GM18507 (cell line): ENCODE data around the gene ARCN1.

ENCODE experiments used
- DNase-seq: peaks from one replicate; pipeline ENCODE4 v3.0.0; 2011; ENCODE audit warnings: low read depth; ENCODE audit not compliant: insufficient read length; ENCODE audit errors: extremely low spot score
- FAIRE-seq: peaks from 2 replicates; lab custom pipeline; 2011; peaks lifted over from hg19 to GRCh38; lab: Jason Lieb, UNC

ARCN1 gene

GRCh38 chr11:118572061-118572980 lies at the start of gene ARCN1:
ARCN1 (plus strand) TSS chr11:118572409; CDS start chr11:118572548, 139 bp downstream.
- peak; percentile 76 for DNase-seq
- FAIRE-seq, result peak; percentile 76

GRCh38 chr11:118522571-118523072 lies 49.6 kb upstream of the ARCN1 start:
- DNase-seq (no peak), FAIRE-seq (no peak)

- DNase-seq (no peak), FAIRE-seq (no peak)
Measured at GRCh38 chr11:118524356-118524755, 47.9 kb upstream of the ARCN1 start.

- DNase-seq (no peak), FAIRE-seq (no peak)
Measured at GRCh38 chr11:118524757-118525470, 47.3 kb upstream of the ARCN1 start.

- no peak for FAIRE-seq
- no peak for DNase-seq
Measured at GRCh38 chr11:118526688-118527087, 45.5 kb upstream of the ARCN1 start.

GRCh38 chr11:118527109-118527508 lies 45.1 kb upstream of the ARCN1 start, which contains the start of gene TTC36:
TTC36 (plus strand) TSS chr11:118527474; CDS start chr11:118527495, 21 bp downstream.
- DNase-seq (no peak), FAIRE-seq (no peak)

- DNase-seq (no peak), FAIRE-seq (no peak)
Measured at GRCh38 chr11:118528511-118528910, 43.7 kb upstream of the ARCN1 start.

GRCh38 chr11:118529584-118530175 lies 42.5 kb upstream of the ARCN1 start:
- FAIRE-seq (no peak), DNase-seq (no peak)

DNA sequence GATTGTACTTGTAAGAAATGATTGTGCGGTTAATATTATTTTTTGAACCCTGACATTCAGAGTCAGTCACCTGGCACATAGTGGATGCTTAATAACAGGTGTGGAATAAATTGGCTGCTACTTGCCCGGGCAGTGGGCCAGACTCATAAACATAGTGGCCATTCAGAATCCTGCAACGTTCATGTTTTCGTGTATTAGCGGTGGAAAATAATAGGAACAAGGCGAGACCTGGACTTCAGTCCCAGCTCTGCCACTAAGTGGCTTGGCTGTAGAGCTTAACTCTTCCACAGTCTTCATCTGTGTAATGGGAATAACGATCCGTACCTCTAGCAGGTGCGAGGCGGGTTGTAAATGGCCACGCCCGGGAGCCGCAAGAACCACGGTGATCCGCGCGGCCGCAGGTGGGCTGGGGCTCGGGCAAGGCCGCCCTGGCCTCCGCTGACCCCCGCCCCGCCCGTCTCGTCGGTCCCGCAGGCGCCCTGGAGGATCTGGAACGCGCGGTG lies 42.0 kb upstream of the ARCN1 start:
- no peak for FAIRE-seq
- no peak for DNase-seq

DNA sequence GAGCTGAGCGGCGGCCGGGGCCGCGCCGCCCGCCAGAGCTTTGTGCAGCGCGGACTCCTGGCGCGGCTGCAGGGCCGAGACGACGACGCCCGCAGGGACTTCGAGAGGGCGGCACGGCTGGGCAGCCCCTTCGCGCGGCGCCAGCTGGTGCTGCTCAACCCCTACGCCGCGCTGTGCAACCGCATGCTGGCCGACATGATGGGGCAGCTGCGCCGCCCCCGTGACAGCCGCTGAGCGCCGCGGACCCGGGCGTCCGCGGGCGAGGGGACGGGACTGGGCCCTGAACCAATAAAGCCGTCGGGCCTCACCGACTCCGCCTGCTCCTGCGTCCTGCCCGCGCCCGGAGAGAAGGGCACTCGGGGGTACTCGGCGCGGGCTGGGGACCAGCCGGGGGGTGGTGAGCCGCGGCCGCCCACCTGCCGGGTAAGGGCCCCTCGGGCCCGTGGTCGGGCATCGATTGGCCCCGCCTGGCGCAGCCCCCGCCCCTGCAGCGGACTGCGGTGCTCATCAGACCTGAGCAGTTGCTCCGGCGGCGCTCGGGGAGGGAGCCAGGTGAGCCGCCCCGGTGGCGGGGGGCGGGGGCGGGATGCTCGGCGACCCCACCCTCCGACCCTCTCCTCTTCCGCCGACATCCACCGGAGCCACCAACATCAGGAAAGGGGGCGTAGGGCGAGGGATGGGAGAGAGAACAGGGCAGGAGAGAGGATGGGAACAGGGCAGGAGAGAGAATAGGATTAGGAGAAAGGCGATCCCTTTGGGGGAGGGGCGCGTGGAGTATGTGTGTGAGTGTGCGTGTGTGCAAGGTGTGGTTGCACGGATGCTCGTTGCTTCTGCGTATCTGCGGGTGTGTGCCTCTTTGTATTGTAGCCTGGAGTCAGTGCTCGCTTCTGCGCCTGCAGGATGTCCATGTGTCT lies 41.3 kb upstream of the ARCN1 start, which contains the start of gene TMEM25:
TSS of gene TMEM25 (plus strand) at position 510 of the 914 bp plus-strand sequence. CDS start 610 bp downstream, outside the sequence.
- DNase-seq (peak; percentile 77), FAIRE-seq (peak; percentile 47)

DNA sequence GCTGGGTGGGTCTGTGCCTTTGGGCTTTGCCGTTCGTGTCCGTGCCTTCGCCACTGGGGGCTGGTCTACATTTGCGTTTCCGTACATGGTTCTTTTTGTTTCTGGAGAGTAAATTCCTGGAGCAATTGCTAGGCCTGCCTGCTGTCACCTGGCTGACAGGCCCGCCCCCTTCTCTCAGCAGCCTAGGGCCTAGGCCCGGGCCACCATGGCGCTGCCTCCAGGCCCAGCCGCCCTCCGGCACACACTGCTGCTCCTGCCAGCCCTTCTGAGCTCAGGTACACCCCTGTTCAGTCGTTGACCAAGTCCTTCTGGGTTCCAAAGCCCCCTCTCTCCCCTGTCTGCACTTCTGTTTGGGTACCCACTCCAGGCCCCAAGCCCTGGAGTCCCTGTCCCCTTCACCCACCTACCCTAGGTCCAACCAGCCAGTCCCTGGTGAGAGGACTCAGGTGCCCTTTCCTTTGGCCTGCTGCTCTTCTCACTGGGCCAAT lies 40.6 kb upstream of the ARCN1 start:
- FAIRE-seq, result no peak
- no peak for DNase-seq

GRCh38 chr11:118532091-118532490 lies 40.1 kb upstream of the ARCN1 start:
- FAIRE-seq (no peak), DNase-seq (no peak)

DNA sequence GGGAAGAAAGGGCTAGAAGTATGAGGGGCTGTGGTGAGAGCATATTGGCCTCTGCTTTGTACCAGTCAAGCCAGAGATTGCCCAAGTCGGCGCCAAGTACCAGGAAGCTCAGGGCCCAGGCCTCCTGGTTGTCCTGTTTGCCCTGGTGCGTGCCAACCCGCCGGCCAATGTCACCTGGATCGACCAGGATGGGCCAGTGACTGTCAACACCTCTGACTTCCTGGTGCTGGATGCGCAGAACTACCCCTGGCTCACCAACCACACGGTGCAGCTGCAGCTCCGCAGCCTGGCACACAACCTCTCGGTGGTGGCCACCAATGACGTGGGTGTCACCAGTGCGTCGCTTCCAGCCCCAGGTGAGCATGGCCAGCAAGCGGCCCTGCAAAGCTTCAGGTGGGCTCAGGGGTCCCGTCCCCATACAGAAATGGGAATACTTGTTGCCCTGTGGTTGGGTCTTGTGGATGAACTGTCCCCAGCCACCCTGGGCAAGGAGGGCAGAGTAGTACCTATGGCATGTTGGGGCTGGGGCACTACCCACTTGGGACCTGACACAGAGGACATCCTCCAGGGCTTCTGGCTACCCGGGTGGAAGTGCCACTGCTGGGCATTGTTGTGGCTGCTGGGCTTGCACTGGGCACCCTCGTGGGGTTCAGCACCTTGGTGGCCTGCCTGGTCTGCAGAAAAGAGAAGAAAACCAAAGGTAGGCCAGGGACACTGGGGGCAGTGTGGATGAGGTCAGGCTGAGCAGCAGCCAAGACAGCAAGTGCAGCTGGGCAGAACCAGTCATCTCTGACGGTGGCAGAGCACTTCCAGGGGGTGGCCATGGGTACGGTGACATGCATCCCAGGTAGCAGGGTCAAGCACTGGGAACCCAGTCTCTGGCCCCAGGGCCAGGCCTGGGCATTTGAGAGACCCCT lies 39.1 kb upstream of the ARCN1 start:
- no peak for DNase-seq
- FAIRE-seq, result no peak

GRCh38 chr11:118533769-118534729 lies 38.2 kb upstream of the ARCN1 start:
- no peak for FAIRE-seq
- DNase-seq, result no peak

DNA sequence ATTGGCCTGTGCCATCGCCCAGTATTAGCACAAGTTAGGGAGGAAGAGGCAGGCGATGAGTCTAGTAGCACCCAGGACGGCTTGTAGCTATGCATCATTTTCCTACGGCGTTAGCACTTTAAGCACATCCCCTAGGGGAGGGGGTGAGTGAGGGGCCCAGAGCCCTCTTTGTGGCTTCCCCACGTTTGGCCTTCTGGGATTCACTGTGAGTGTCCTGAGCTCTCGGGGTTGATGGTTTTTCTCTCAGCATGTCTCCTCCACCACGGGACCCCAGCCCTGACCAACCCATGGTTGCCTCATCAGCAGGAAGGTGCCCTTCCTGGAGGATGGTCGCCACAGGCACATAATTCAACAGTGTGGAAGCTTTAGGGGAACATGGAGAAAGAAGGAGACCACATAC lies 36.9 kb upstream of the ARCN1 start:
- no peak for FAIRE-seq
- DNase-seq, result no peak

DNA sequence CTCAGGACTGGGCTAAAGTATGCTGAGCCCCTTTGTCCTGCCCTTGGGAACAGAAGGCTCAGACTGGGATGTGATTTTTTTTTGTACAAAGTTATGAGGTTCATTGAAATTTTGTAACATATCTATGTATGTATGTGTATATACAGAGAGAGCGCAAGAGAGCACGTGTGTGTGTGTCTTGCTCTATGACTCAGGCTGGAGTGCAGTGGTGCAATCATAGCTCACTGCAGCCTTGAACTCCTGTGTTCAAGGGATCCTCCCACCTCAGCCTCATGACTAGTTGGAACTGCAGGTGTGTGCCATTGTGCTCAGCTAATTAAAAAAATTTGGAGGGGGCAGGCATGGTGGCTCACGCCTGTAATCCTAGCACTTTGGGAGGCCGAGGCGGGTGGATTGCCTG lies 35.5 kb upstream of the ARCN1 start:
- DNase-seq (no peak), FAIRE-seq (no peak)
